HG03520 (cell line): ENCODE measurements around the gene SYNGAP1.
"Not testable (repeated sequence)": the region's sequence is repeated elsewhere in the genome, so short reads cannot be mapped to it uniquely, and the experiment has no call there.

Experiments used
- ATAC-seq: cut with Tn5 transposase; IDR thresholded peaks from one replicate; pipeline ENCODE4 v1.9.1; 2021; ENCODE audit warnings: mild to moderate bottlenecking, moderate library complexity; ENCODE audit not compliant: unreplicated experiment

SYNGAP1 gene

DNA sequence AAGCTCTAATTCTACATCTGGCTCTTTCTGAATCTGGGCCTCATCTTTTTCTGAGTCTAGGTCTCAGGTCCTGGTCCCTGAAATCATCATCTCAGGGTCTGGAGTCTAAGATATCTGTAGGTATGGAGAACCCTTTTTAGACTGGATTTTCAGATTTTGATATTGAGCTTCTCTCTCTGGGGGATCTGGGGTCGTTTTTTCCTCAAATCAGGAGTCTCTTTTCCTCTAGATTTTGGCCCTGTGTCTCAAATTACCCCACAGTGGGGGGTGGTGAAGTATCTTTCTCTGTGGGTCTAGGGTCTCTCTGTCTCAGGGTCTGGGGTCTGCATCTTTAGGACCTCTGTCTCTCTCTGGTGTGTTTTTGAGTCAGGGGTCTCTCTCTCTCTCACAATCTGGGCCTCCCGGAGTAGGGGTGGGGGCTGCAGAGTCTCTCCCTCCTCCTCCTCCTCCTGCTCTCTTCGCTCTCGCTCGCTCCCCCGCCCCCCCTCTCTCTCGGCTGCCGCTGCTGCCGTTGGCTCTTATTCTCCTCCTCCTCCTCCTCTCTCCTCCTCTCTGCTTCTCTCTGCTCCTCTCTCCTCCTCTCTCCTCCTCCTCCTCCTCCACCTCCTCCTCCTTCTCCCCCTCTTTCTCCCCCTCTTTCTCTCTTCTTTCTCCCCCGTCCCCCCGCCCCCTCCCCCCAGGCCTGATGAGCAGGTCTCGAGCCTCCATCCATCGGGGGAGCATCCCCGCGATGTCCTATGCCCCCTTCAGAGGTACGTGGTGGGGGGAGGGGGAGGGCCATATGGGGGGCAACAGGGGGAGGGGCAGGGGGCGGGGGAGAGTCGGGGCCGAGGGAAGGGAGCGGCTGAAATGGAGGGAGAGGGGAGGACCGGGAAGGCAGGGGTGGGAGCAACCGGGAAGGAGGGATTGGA is at the start of gene SYNGAP1:
SYNGAP1 (plus strand) TSS at position 486 of the 911 bp plus-strand sequence; CDS start at position 686, 200 bp downstream.
- ATAC-seq, result no peak

GRCh38 chr6:33371901-33372300 is 48.0 kb upstream of the SYNGAP1 start:
- not testable (repeated sequence) for ATAC-seq

GRCh38 chr6:33372526-33373123 is 47.2 kb upstream of the SYNGAP1 start:
- no peak for ATAC-seq

- no peak for ATAC-seq
Observed at GRCh38 chr6:33373960-33374910, 45.6 kb upstream of the SYNGAP1 start.

DNA sequence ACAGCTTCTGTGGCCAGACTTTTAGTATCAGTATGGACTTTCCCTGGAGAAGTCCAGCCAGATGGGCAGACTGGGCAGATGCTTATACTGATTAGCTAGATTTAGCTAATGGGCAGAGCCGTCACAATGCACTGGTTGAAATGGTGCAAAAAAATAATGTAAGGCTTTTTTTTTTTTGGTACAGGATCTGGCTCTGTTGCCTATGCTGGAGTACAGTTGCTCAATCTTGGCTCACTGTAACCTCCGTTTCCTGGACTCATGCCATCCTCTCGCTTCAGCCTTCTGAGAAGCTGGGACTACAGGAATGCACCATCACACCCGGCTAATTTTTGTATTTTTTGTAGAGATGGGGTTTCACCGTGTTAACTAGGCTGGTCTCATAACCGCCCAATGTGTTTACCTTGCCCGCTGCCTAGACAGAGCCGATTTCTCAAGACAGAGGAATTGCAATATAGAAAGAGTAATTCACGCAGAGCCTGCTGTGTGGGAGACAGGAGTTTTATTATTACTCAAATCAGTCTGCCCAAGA is 44.7 kb upstream of the SYNGAP1 start:
- no peak for ATAC-seq

DNA sequence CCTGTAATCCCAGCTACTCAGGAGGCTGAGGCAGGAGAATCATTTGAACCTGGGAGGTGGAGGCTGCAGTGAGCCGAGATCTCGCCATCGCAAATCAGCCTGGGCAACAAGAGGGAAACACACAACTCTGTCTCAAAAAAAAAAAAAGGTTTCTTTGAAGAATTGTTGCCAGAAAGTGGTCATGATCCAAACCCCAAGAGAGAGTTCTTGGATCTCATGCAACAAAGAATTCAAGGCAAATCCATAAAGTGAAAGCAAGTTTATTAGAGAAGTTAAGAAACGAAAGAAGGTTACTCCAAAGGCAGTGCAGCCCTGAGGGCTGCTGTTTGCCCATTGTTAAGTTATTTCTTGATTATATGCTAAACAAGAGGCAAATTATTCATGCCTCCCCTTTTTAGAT is 42.7 kb upstream of the SYNGAP1 start:
- ATAC-seq, result no peak

DNA sequence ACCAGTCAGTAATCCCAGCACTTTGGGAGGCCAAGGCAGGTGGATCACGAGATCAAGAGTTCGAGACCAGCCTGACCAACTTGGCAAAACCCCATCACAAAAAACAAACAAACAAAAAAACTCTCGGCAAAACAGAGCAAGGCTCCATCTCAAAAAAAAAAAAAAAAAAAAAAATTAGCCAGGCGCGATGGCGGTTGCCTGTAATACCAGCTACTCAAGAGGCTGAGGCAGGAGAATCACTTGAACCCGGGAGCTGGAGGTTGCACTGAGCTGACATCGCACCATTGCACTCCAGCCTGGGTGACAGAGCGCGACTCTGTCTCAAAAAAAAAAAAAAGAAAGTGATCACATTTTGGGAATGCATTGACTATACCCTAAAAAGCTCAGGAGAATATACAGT is 40.7 kb upstream of the SYNGAP1 start:
- ATAC-seq, result not testable (repeated sequence)

DNA sequence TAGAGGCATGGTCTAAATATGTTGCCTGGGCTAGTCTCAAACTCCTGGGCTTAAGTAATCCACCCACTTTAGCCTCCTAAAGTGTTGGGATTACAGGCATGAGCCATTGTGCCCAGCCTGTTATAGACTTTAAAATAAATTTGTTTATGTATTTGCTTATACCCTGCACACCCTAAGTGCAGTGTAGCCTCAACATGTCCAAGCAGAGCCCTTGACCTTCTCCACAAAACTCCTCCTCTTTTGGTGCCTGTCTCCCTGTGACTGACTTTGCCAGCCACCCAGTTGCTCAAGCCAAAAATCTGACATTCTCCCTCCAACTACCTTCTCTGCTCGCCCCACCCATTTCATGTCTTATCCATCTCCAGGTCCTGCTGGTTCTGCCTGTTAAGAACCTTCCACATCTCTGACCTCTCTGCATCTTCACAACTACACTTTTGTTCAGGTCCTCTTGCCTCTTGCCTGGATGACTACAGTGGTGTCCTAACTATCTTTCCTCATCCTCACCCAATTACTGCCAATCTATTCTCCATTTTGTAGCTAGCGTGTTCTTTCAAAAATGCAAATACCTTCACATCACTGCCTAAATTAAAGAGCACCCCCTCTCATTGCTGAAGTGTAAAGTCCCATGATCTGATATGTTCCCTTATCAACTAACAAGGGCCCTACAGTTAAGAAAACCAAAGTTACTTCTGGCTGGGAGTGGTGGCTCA is 39.4 kb upstream of the SYNGAP1 start:
- no peak for ATAC-seq

GRCh38 chr6:33383427-33384185 is 36.3 kb upstream of the SYNGAP1 start:
- no peak for ATAC-seq

- ATAC-seq, result no peak
Observed at GRCh38 chr6:33384581-33385020, 35.3 kb upstream of the SYNGAP1 start.

- ATAC-seq, result no peak
Observed at GRCh38 chr6:33390173-33390572, 29.7 kb upstream of the SYNGAP1 start.

DNA sequence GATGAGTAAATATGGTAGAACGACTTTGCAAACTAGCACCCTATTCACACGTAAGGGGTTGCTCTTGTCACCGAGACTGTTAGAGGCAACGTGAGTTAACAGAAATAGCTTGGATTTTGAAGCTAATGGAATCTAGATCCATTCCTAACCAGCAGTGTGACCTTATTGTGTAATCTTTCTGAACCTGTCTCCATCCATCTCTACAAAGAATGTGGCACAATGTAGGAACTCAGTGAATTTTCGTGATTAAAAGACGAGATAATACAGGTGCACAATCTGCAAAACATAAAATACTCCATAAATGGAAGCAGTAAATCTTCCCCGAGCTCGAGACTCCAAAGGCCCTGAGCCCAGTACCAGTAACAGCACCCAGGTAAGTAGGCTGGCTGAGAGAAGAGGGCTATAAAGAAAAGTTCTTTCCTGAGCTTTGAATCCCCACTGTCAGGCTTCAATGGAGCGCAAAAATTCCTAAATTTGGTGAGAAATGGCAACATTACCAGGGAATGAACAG is 29.0 kb upstream of the SYNGAP1 start:
- no peak for ATAC-seq

DNA sequence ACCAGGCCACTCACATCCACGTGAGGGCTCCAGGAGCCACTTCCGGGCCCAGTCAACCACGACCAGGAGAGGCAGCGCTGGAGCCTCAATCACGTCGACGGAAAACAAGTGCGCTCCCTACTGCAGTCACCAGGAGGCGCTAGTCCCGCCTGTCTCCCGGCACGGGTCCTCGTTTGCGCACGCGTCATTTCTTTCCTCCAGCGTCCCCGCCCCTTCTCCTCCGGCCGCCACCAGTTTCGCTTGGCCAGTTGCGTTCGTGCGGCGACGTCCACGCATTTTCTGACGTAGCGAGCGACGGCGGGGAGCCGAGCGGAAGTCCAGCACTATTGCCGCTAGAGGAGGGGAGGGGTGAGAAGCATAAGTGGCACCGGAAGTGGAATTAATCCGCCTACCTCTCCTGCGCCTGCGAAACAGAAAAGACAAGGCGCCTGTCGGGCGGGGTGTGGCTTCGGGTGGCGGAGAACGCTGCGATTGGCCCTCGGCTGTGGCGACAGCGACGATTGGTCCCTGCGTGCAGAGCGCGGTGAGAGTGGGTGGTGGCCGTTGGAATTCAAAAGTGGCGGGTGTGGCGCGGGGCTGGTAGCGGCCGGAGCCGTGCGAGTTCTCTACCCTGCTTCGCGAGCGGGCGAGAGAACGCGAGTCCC is 28.5 kb upstream of the SYNGAP1 start, which contains the start of gene KIFC1:
KIFC1 (plus strand) TSS at position 546 of the 644 bp plus-strand sequence. CDS start 163 bp downstream, outside the sequence.
- peak; percentile 81 for ATAC-seq

GRCh38 chr6:33391922-33392594 is 27.8 kb upstream of the SYNGAP1 start:
- peak; percentile 12 for ATAC-seq

- ATAC-seq, result no peak
Observed at GRCh38 chr6:33392595-33392948, 27.3 kb upstream of the SYNGAP1 start.

DNA sequence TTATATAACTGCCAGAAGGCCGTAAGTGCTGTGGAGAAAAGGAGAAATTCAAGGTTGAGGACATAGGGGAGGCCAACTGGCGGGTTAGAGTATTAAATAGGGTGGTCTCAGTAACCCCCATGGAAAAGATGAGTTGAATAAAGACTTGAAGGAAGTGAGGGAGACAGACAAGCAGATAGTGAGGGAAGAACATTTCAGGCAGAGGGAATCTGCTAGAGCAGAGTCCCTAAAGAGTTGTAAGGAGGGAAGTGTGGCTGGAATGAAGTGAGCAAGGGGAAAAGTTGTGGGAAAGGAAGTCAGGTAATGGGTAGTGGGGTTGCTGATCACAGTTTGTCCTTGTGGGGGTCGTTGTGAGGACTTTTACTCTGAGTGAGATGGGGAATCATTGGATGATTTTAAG is 26.9 kb upstream of the SYNGAP1 start:
- no peak for ATAC-seq

- ATAC-seq, result no peak
Observed at GRCh38 chr6:33397541-33397940, 22.3 kb upstream of the SYNGAP1 start.

DNA sequence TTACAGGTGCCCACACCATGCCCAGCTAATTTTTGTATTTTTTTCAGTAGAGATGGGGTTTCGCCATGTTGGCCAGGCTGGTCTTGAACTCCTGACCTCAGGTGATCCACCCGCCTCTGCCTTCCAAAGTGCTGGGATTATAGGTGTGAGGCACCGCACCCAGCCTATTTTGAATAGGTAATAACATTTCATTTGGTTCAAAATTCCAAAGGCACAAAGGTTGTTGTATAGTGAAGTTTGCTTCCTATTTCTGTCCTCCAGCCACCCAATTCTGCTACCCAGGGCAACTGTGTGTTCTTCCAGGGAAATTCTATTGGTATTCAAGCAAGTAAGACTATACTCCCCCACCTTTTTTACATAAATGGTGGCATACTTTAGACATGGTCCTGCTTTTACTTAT is 21.3 kb upstream of the SYNGAP1 start:
- not testable (repeated sequence) for ATAC-seq
